Neural progenitor cell (in vitro differentiated cells): ENCODE measurements around the gene NDEL1.

Experiments used
- EZH2 ChIP-seq: fragments of 200-600 bp; sonication (generic); IDR thresholded peaks from 2 replicates; pipeline ENCODE4 v1.6.1; 2017; ENCODE audit warnings: antibody characterized with exemption, mild to moderate bottlenecking, moderate library complexity
- EZH2phosphoT487 ChIP-seq: fragments of 200-600 bp; sonication (generic); IDR thresholded peaks from 2 replicates; pipeline ENCODE4 v1.6.1; 2017; ENCODE audit warnings: antibody characterized with exemption
- TF ChIP-seq, protein P1 (sequence below): fragments of 200-600 bp; sonication (generic); IDR thresholded peaks from 2 replicates; pipeline ENCODE4 v1.5.1; 2017; ENCODE audit warnings: antibody characterized with exemption, mild to moderate bottlenecking

DNA sequence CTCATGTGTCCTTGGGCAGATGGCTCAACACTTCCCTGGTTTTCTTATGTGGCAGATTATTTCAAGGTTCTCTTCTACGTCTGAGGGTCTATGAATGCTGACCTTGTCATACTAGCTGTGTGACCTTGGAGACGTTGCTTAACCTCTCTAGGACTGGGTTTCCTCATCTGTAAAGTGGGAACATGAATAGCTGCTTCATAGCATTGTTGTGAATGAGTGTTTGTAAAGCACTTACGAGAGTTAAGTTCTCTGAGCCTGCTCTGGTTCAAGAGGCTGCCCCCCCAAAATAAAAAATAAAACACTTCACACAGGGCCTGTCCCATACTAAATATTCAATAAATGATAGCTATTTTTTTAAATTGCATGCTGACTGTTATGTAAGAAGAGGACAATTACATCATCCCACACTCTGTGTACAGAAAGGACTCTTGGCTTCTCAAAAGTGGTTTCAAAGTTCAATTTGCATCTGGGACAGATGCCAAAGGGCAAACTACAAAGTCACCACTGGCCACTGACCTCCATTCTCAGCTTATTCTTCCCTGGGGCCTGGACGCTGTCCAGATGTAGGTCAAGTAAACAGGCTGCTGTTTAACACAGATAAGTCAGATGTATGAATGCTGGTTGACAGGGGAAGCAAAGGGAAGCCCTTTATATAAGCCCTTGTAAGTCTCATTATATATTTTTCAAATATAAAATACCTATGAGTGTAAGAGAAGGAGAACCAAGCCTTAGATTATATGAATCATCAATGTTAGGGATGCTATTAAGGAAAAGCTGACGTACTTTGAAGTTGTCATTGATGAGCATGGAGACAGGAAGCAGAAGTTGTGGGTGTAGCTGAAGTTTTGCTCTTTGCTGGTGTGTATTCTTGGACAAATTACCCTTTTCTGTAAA lies 15.4 kb upstream of the NDEL1 start:
- TF ChIP-seq, protein P1, sequence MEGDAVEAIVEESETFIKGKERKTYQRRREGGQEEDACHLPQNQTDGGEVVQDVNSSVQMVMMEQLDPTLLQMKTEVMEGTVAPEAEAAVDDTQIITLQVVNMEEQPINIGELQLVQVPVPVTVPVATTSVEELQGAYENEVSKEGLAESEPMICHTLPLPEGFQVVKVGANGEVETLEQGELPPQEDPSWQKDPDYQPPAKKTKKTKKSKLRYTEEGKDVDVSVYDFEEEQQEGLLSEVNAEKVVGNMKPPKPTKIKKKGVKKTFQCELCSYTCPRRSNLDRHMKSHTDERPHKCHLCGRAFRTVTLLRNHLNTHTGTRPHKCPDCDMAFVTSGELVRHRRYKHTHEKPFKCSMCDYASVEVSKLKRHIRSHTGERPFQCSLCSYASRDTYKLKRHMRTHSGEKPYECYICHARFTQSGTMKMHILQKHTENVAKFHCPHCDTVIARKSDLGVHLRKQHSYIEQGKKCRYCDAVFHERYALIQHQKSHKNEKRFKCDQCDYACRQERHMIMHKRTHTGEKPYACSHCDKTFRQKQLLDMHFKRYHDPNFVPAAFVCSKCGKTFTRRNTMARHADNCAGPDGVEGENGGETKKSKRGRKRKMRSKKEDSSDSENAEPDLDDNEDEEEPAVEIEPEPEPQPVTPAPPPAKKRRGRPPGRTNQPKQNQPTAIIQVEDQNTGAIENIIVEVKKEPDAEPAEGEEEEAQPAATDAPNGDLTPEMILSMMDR: no peak
- TF ChIP-seq EZH2 (no peak), EZH2phosphoT487 (no peak)
